ENCODE data around the gene GINS1.

GRCh38 chr20:25468126-25469075, 60.9 kb downstream of the GINS1 start:
- TF ChIP-seq POLR2A (IDR thresholded peaks at IDR 0.05; ENCODE audit: low read length) (no peak), GATA1 (IDR thresholded peaks at IDR 0.05; ENCODE audit: low read depth, low read length) (no peak)

Measured in erythroblast (primary cell).